ENCODE results near the gene PPIP5K1. TPM values are rescaled to one million over a fixed set of nuclear protein-coding genes. Genes with fewer than 3 reads are reported as not detected.

Gene PPIP5K1
- total RNA-seq, 1 donor from 2014 or later = 52.1 TPM

GRCh38 chr15:43528542-43529007 lies 61.4 kb downstream of the PPIP5K1 start:
- H3K36me3 Mint-ChIP-seq (ENCODE audit: insufficient read depth) = no peaks in the 10 kb centered on the region
- peaks cover 8% of the 10 kb centered on the region for H3K27me3 Mint-ChIP-seq
- no peaks in the 10 kb centered on the region for H3K9me3 Mint-ChIP-seq (ENCODE audit: low read depth)
- no peak overlapping the region for H3K4me3 Mint-ChIP-seq (ENCODE audit: low read depth)
- DNase-seq (ENCODE audit: low spot score, unreplicated experiment) = no peak
- no peaks in the 10 kb centered on the region for H3K4me1 Mint-ChIP-seq (ENCODE audit: low read depth)
- no peak for TF ChIP-seq CTCF (IDR thresholded peaks at IDR 0.05; ENCODE audit: unreplicated experiment)
- H3K27ac Mint-ChIP-seq = no peak overlapping the region

GRCh38 chr15:43527802-43528541 lies 62.0 kb downstream of the PPIP5K1 start:
- TF ChIP-seq CTCF (IDR thresholded peaks at IDR 0.05; ENCODE audit: unreplicated experiment) = no peak
- no peak for DNase-seq (ENCODE audit: low spot score, unreplicated experiment)
- Mint-ChIP-seq H3K27ac (no peak overlapping the region), H3K4me1 (ENCODE audit: low read depth) (no peaks in the 10 kb centered on the region), H3K27me3 (peaks cover 12% of the 10 kb centered on the region), H3K36me3 (ENCODE audit: insufficient read depth) (peaks cover 3% of the 10 kb centered on the region), H3K9me3 (ENCODE audit: low read depth) (no peaks in the 10 kb centered on the region), H3K4me3 (ENCODE audit: low read depth) (no peak overlapping the region)

DNA sequence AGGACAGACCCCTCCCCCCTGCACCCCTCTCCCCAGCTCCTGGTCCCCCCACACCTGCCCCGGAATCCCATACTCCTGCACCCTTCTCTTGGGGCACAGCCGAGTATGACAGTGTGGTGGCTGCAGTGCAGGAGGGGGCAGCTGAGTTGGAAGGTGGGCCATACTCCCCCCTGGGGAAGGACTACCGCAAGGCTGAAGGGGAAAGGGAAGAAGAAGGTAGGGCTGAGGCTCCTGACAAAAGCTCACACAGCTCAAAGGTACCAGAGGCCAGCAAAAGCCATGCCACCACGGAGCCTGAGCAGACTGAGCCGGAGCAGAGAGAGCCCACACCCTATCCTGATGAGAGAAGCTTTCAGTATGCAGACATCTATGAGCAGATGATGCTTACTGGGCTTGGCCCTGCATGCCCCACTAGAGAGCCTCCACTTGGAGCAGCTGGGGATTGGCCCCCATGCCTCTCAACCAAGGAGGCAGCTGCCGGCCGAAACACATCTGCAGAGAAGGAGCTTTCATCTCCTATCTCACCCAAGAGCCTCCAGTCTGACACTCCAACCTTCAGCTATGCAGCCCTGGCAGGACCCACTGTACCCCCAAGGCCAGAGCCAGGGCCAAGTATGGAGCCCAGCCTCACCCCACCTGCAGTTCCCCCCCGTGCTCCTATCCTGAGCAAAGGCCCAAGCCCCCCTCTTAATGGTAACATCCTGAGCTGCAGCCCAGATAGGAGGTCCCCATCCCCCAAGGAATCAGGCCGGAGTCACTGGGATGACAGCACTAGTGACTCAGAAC lies 62.8 kb downstream of the PPIP5K1 start:
- Mint-ChIP-seq H3K4me3 (ENCODE audit: low read depth) (no peak overlapping the region), H3K9me3 (ENCODE audit: low read depth) (no peaks in the 10 kb centered on the region), H3K4me1 (ENCODE audit: low read depth) (no peaks in the 10 kb centered on the region), H3K27me3 (peaks cover 14% of the 10 kb centered on the region), H3K36me3 (ENCODE audit: insufficient read depth) (peaks cover 3% of the 10 kb centered on the region), H3K27ac (no peak overlapping the region)
- no peak for TF ChIP-seq CTCF (IDR thresholded peaks at IDR 0.05; ENCODE audit: unreplicated experiment)
- DNase-seq (ENCODE audit: low spot score, unreplicated experiment) = no peak

DNA sequence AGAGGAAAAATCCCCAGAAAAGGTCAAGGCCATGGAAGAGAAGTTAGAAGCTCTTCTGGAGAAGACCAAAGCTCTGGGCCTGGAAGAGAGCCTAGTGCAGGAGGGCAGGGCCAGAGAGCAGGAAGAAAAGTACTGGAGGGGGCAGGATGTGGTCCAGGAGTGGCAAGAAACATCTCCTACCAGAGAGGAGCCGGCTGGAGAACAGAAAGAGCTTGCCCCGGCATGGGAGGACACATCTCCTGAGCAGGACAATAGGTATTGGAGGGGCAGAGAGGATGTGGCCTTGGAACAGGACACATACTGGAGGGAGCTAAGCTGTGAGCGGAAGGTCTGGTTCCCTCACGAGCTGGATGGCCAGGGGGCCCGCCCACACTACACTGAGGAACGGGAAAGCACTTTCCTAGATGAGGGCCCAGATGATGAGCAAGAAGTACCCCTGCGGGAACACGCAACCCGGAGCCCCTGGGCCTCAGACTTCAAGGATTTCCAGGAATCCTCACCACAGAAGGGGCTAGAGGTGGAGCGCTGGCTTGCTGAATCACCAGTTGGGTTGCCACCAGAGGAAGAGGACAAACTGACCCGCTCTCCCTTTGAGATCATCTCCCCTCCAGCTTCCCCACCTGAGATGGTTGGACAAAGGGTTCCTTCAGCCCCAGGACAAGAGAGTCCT lies 63.6 kb downstream of the PPIP5K1 start:
- H3K36me3 Mint-ChIP-seq (ENCODE audit: insufficient read depth) = peaks cover 3% of the 10 kb centered on the region
- no peaks in the 10 kb centered on the region for H3K4me1 Mint-ChIP-seq (ENCODE audit: low read depth)
- TF ChIP-seq CTCF (IDR thresholded peaks at IDR 0.05; ENCODE audit: unreplicated experiment) = no peak
- no peak overlapping the region for H3K27ac Mint-ChIP-seq
- no peaks in the 10 kb centered on the region for H3K9me3 Mint-ChIP-seq (ENCODE audit: low read depth)
- no peak overlapping the region for H3K4me3 Mint-ChIP-seq (ENCODE audit: low read depth)
- peaks cover 14% of the 10 kb centered on the region for H3K27me3 Mint-ChIP-seq
- DNase-seq (ENCODE audit: low spot score, unreplicated experiment) = no peak

DNA sequence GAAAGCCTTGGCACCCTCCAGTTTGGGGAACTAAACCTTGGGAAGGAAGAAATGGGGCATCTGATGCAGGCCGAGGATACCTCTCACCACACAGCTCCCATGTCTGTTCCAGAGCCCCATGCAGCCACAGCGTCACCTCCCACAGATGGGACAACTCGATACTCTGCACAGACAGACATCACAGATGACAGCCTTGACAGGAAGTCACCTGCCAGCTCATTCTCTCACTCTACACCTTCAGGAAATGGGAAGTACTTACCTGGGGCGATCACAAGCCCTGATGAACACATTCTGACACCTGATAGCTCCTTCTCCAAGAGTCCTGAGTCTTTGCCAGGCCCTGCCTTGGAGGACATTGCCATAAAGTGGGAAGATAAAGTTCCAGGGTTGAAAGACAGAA lies 64.9 kb downstream of the PPIP5K1 start:
- H3K36me3 Mint-ChIP-seq (ENCODE audit: insufficient read depth) = peaks cover 3% of the 10 kb centered on the region
- no peaks in the 10 kb centered on the region for H3K4me1 Mint-ChIP-seq (ENCODE audit: low read depth)
- DNase-seq (ENCODE audit: low spot score, unreplicated experiment) = no peak
- no peaks in the 10 kb centered on the region for H3K9me3 Mint-ChIP-seq (ENCODE audit: low read depth)
- H3K27ac Mint-ChIP-seq = no peak overlapping the region
- no peak overlapping the region for H3K4me3 Mint-ChIP-seq (ENCODE audit: low read depth)
- TF ChIP-seq CTCF (IDR thresholded peaks at IDR 0.05; ENCODE audit: unreplicated experiment) = no peak
- peaks cover 14% of the 10 kb centered on the region for H3K27me3 Mint-ChIP-seq
